SK-N-SH treated with all-trans-retinoic acid at 6 μM for 48 hours (cell line): Measurements from ENCODE around the gene TPO.

Experiments used
- ATAC-seq: fragments of 200-7000 bp; cut with Tn5 transposase; 3 replicates; pipeline ENCODE4 v1.9.1; 2020; ENCODE audit warnings: mild to moderate bottlenecking, moderate library complexity
- ARNTL ChIP-seq: fragments of 450-650 bp; formaldehyde crosslinking; IDR thresholded peaks from 2 replicates; pipeline ENCODE4 v1.5.0; 2020; ENCODE audit warnings: low read depth, mild to moderate bottlenecking, moderate library complexity, borderline replicate concordance
- BACH2 ChIP-seq: fragments of 250-450 bp; sonication (Bioruptor Pico); IDR thresholded peaks from 2 replicates; pipeline ENCODE4 v1.9.0; 2021; ENCODE audit warnings: mild to moderate bottlenecking, borderline replicate concordance
- CREB5 ChIP-seq: fragments of 250-450 bp; sonication (Bioruptor Pico); IDR thresholded peaks from 2 replicates; pipeline ENCODE4 v1.5.1; 2020; ENCODE audit warnings: low read depth, mild to moderate bottlenecking, moderate library complexity
- CSDC2 ChIP-seq: fragments of 250-450 bp; sonication (Bioruptor Pico); IDR thresholded peaks from 2 replicates; pipeline ENCODE4 v1.5.0; 2020; ENCODE audit warnings: mild to moderate bottlenecking, moderate library complexity
- CSRNP3 ChIP-seq: fragments of 250-450 bp; sonication (Bioruptor Pico); IDR thresholded peaks from 2 replicates; pipeline ENCODE4 v1.5.1; 2021; ENCODE audit warnings: mild to moderate bottlenecking, moderate library complexity
- ESRRG ChIP-seq: fragments of 250-450 bp; sonication (Bioruptor Pico); IDR thresholded peaks from 2 replicates; pipeline ENCODE4 v1.6.1; 2021; ENCODE audit warnings: mild to moderate bottlenecking
- OSR1 ChIP-seq: fragments of 250-450 bp; sonication (Bioruptor Pico); IDR thresholded peaks from 2 replicates; pipeline ENCODE4 v1.8.0; 2022; ENCODE audit warnings: moderate library complexity, mild to moderate bottlenecking, inconsistent platforms
- PATZ1 ChIP-seq: fragments of 250-450 bp; sonication (Bioruptor Pico); IDR thresholded peaks from 2 replicates; pipeline ENCODE4 v1.8.0; 2020; ENCODE audit warnings: mild to moderate bottlenecking, moderate library complexity, borderline replicate concordance
- POU6F1 ChIP-seq: fragments of 250-450 bp; sonication (Bioruptor Pico); IDR thresholded peaks from 2 replicates; pipeline ENCODE4 v1.8.0; 2021; ENCODE audit warnings: low read depth, mild to moderate bottlenecking, moderate library complexity, borderline replicate concordance
- PPARA ChIP-seq: fragments of 250-450 bp; sonication (Bioruptor Pico); IDR thresholded peaks from 2 replicates; pipeline ENCODE4 v1.5.0; 2020; ENCODE audit warnings: mild to moderate bottlenecking, borderline replicate concordance
- RARB ChIP-seq: fragments of 250-450 bp; sonication (Bioruptor Pico); IDR thresholded peaks from 2 replicates; pipeline ENCODE4 v1.8.0; 2021; ENCODE audit warnings: mild to moderate bottlenecking, moderate library complexity
- SNAI2 ChIP-seq: fragments of 250-450 bp; sonication (Bioruptor Pico); IDR thresholded peaks from 2 replicates; pipeline ENCODE4 v1.5.0; 2020; ENCODE audit warnings: mild to moderate bottlenecking, moderate library complexity
- TCF4 ChIP-seq: fragments of 250-450 bp; sonication (Bioruptor Pico); IDR thresholded peaks from 2 replicates; pipeline ENCODE4 v1.8.0; 2021; ENCODE audit warnings: mild to moderate bottlenecking, moderate library complexity, borderline replicate concordance
- TOX ChIP-seq: fragments of 250-450 bp; sonication (Bioruptor Pico); IDR thresholded peaks from 2 replicates; pipeline ENCODE4 v1.8.0; 2021; ENCODE audit warnings: mild to moderate bottlenecking, moderate library complexity, borderline replicate concordance
- TSHZ2 ChIP-seq: fragments of 250-450 bp; sonication (Bioruptor Pico); IDR thresholded peaks from 2 replicates; pipeline ENCODE4 v1.5.0; 2020; ENCODE audit warnings: mild to moderate bottlenecking, moderate library complexity
- ZFP30 ChIP-seq: fragments of 450-650 bp; formaldehyde crosslinking; IDR thresholded peaks from 2 replicates; pipeline ENCODE4 v1.5.0; 2022; ENCODE audit warnings: mild to moderate bottlenecking, moderate library complexity
- ZNF565 ChIP-seq: fragments of 450-650 bp; formaldehyde crosslinking; conservative IDR thresholded peaks from 2 replicates; pipeline ENCODE4 v1.5.0; 2020; ENCODE audit warnings: low read depth, mild to moderate bottlenecking, moderate library complexity
- ZNF8 ChIP-seq: fragments of 450-650 bp; formaldehyde crosslinking; IDR thresholded peaks from 2 replicates; pipeline ENCODE4 v1.5.0; 2020; ENCODE audit warnings: mild to moderate bottlenecking, moderate library complexity

The TPO gene

GRCh38 chr2:1540481-1540880 is 127.2 kb downstream of the TPO start:
- ATAC-seq, result no peak
- TF ChIP-seq BACH2, result no peak
- TF ChIP-seq, all 23 proteins: peak for 0

GRCh38 chr2:1541040-1541439 is 127.8 kb downstream of the TPO start:
- TF ChIP-seq OSR1 (CRISPR knock-in tag) (no peak), CSRNP3 (CRISPR knock-in tag) (no peak), ZNF8 (CRISPR knock-in tag) (no peak), POU6F1 (no peak)
- no peak for ATAC-seq

- TF ChIP-seq CSDC2, result no peak
- no peak for TF ChIP-seq BACH2
- TF ChIP-seq TCF4 (CRISPR knock-in tag), result no peak
- TF ChIP-seq ZNF565 (CRISPR knock-in tag), result no peak
- TF ChIP-seq ZFP30 (CRISPR knock-in tag), result no peak
- no peak for TF ChIP-seq PATZ1 (CRISPR knock-in tag)
- no peak for TF ChIP-seq ARNTL
- no peak for TF ChIP-seq CSRNP3 (CRISPR knock-in tag)
- TF ChIP-seq SNAI2 (CRISPR knock-in tag), result no peak
- no peak for TF ChIP-seq RARB (CRISPR knock-in tag)
- no peak for TF ChIP-seq TSHZ2 (CRISPR knock-in tag)
- TF ChIP-seq PPARA (CRISPR knock-in tag), result no peak
- no peak for TF ChIP-seq OSR1 (CRISPR knock-in tag)
- no peak for TF ChIP-seq CREB5 (CRISPR knock-in tag)
- no peak for TF ChIP-seq TOX
- TF ChIP-seq, all 23 proteins: peak for 0
- no peak for ATAC-seq
Observed at GRCh38 chr2:1541819-1542475, 128.7 kb downstream of the TPO start.

GRCh38 chr2:1542971-1543370 is 129.7 kb downstream of the TPO start:
- no peak for ATAC-seq
- no peak for TF ChIP-seq PPARA (CRISPR knock-in tag)
- no peak for TF ChIP-seq ESRRG (CRISPR knock-in tag)
- TF ChIP-seq CSRNP3 (CRISPR knock-in tag), result no peak
- no peak for TF ChIP-seq ZNF8 (CRISPR knock-in tag)
- TF ChIP-seq TOX, result no peak
- TF ChIP-seq ARNTL, result no peak
- no peak for TF ChIP-seq PATZ1 (CRISPR knock-in tag)
- TF ChIP-seq SNAI2 (CRISPR knock-in tag), result no peak
- TF ChIP-seq CREB5 (CRISPR knock-in tag), result no peak
- no peak for TF ChIP-seq ZNF565 (CRISPR knock-in tag)
- TF ChIP-seq RARB (CRISPR knock-in tag), result no peak
